ENCODE measurements around the gene FGF18. TPM values are rescaled to one million over a fixed set of nuclear protein-coding genes. Genes with fewer than 3 reads are reported as not detected.

Gene FGF18
- total RNA-seq, 1 donor from 2014 or later, result 1.2 TPM

DNA sequence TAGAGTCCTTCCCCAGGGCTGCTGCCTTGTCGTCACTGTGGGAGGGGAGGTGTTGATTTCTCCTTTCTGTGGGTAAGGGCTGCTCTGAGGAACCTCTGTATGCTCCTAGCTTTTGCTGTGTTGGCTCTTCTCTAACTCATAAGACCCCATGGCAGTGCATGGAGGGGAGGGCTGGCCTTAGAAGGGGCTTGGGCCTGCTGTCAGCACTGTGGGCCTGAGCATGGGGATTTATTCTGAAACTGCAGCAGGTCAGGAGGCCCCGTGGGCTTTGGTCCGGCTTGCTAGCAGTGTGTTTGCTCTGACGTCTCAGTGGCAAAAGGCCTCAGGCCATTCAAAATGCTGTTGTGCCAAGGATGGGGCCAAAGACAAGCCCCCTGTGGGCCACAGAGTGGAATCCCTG is 6.8 kb downstream of the FGF18 start:
- peaks cover 2% of the 10 kb centered on the region for H3K9me3 Mint-ChIP-seq (ENCODE audit: unreplicated experiment)
- H2AFZ ChIP-seq (ENCODE audit: low read depth, low read length), result no peak overlapping the region
- no peak overlapping the region for H3K27ac ChIP-seq (ENCODE audit: low read depth, low read length)
- no peak overlapping the region for H3K4me2 ChIP-seq (ENCODE audit: low read length)
- H3K9ac ChIP-seq (ENCODE audit: low read length), result no peak overlapping the region
- no peaks in the 10 kb centered on the region for H3K79me2 ChIP-seq (ENCODE audit: insufficient read depth, low read length)
- DNase-seq (ENCODE audit: low read depth) (no peak), FAIRE-seq (no peak)
- no peaks in the 10 kb centered on the region for H3K9me3 ChIP-seq (ENCODE audit: insufficient read depth, low read depth, low read length)
- no peak overlapping the region for H3K27ac Mint-ChIP-seq (ENCODE audit: unreplicated experiment)
- H3K36me3 Mint-ChIP-seq (ENCODE audit: low read depth, unreplicated experiment), result peaks cover 5% of the 10 kb centered on the region
- H3K27me3 Mint-ChIP-seq (ENCODE audit: low read depth, unreplicated experiment), result peaks cover 18% of the 10 kb centered on the region
- peaks cover 17% of the 10 kb centered on the region for H4K20me1 ChIP-seq (ENCODE audit: insufficient read depth, low read length)
- TF ChIP-seq, protein P1, sequence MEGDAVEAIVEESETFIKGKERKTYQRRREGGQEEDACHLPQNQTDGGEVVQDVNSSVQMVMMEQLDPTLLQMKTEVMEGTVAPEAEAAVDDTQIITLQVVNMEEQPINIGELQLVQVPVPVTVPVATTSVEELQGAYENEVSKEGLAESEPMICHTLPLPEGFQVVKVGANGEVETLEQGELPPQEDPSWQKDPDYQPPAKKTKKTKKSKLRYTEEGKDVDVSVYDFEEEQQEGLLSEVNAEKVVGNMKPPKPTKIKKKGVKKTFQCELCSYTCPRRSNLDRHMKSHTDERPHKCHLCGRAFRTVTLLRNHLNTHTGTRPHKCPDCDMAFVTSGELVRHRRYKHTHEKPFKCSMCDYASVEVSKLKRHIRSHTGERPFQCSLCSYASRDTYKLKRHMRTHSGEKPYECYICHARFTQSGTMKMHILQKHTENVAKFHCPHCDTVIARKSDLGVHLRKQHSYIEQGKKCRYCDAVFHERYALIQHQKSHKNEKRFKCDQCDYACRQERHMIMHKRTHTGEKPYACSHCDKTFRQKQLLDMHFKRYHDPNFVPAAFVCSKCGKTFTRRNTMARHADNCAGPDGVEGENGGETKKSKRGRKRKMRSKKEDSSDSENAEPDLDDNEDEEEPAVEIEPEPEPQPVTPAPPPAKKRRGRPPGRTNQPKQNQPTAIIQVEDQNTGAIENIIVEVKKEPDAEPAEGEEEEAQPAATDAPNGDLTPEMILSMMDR (IDR thresholded peaks at IDR 0.05; ENCODE audit: insufficient read depth, low read depth, low read length), result no peak
- TF ChIP-seq EZH2 (IDR thresholded peaks at IDR 0.05; ENCODE audit: insufficient read depth, low read length), result no peak
- no peaks in the 10 kb centered on the region for H3K4me1 ChIP-seq (ENCODE audit: insufficient read depth, low read length)
- H3K4me1 Mint-ChIP-seq (ENCODE audit: low read depth, unreplicated experiment), result no peaks in the 10 kb centered on the region
- no peak overlapping the region for H3K4me3 ChIP-seq (ENCODE audit: insufficient read depth, low read depth, low read length)
- H3K27me3 ChIP-seq (ENCODE audit: insufficient read depth, low read length), result peaks cover 8% of the 10 kb centered on the region
- no peaks in the 10 kb centered on the region for H3K36me3 ChIP-seq (ENCODE audit: insufficient read depth, low read length)
- H3K4me3 Mint-ChIP-seq (ENCODE audit: unreplicated experiment), result no peak overlapping the region

DNA sequence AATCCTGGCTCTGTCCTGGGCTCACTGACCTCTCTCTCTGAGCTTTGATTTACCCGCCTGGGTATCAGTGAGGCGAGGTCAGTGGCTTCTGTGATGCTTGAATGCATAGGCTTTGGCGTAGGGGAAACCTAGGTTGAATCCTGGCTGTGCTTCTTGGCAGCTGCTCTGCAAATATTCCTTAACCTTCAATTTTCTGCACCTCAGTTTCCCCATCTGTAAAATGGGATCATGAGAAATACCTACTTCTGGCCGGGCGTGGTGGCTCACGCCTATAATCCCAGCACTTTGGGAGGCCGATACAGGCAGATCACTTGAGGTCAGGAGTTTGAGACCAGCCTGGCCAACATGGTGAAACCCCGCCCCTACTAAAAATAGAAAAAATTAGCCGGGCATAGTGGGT is 7.2 kb downstream of the FGF18 start:
- Histone ChIP-seq H3K4me3 (ENCODE audit: insufficient read depth, low read depth, low read length) (no peak overlapping the region), H2AFZ (ENCODE audit: low read depth, low read length) (no peak overlapping the region), H3K9me3 (ENCODE audit: insufficient read depth, low read depth, low read length) (no peaks in the 10 kb centered on the region), H4K20me1 (ENCODE audit: insufficient read depth, low read length) (peaks cover 13% of the 10 kb centered on the region), H3K27me3 (ENCODE audit: insufficient read depth, low read length) (peaks cover 4% of the 10 kb centered on the region), H3K79me2 (ENCODE audit: insufficient read depth, low read length) (no peaks in the 10 kb centered on the region), H3K9ac (ENCODE audit: low read length) (no peak overlapping the region), H3K36me3 (ENCODE audit: insufficient read depth, low read length) (no peaks in the 10 kb centered on the region), H3K4me2 (ENCODE audit: low read length) (no peak overlapping the region), H3K27ac (ENCODE audit: low read depth, low read length) (no peak overlapping the region), H3K4me1 (ENCODE audit: insufficient read depth, low read length) (no peaks in the 10 kb centered on the region)
- no peak for FAIRE-seq
- H3K9me3 Mint-ChIP-seq (ENCODE audit: unreplicated experiment), result peaks cover 2% of the 10 kb centered on the region
- DNase-seq (ENCODE audit: low read depth), result no peak
- peaks cover 5% of the 10 kb centered on the region for H3K36me3 Mint-ChIP-seq (ENCODE audit: low read depth, unreplicated experiment)
- TF ChIP-seq, protein P1 (IDR thresholded peaks at IDR 0.05; ENCODE audit: insufficient read depth, low read depth, low read length), result no peak
- no peak for TF ChIP-seq EZH2 (IDR thresholded peaks at IDR 0.05; ENCODE audit: insufficient read depth, low read length)
- no peaks in the 10 kb centered on the region for H3K4me1 Mint-ChIP-seq (ENCODE audit: low read depth, unreplicated experiment)
- no peak overlapping the region for H3K27ac Mint-ChIP-seq (ENCODE audit: unreplicated experiment)
- no peak overlapping the region for H3K4me3 Mint-ChIP-seq (ENCODE audit: unreplicated experiment)
- H3K27me3 Mint-ChIP-seq (ENCODE audit: low read depth, unreplicated experiment), result peaks cover 18% of the 10 kb centered on the region

DNA sequence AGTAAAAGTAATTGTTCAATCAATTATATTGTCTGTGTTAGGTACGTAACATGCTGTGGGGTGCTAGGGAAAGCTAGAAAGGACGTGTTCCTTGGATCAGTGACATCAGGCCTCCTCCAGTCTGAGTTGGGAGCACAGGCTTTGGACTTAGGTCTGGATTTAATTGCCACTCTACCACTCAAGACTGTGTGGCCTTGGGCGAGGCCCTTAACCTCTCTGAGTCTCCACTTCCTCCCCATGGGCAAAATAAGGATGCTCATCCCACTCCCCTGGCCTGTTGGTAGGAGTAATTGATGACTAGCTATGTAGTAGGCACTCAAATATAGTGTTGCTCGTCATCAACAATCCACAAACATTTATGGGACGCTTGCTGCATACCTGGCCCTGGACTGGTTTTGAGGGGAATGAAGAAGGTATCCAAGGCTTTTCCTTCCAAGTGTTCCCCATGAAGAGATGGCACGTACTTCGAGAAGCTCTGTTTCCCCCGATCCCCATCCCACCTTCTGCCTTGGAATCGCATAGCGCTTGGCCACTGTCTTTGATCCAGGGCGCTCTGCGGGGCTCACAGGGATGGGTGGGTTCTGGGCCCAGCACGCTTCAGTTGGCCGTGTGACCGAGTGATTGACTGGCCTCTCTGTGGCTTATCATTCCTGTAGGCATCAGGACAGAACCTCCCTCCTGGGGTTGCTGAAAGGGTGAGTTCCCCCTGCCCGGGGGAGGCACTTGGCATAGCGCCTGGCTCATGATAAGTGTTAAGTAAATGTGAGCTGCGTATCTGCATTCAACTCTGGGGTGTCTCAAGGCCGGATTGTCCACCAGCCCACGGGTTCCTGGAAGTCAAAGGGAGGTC is 8.1 kb downstream of the FGF18 start:
- no peaks in the 10 kb centered on the region for H3K79me2 ChIP-seq (ENCODE audit: insufficient read depth, low read length)
- no peak overlapping the region for H2AFZ ChIP-seq (ENCODE audit: low read depth, low read length)
- DNase-seq (ENCODE audit: low read depth) (no peak), FAIRE-seq (no peak)
- H3K9me3 ChIP-seq (ENCODE audit: insufficient read depth, low read depth, low read length), result no peaks in the 10 kb centered on the region
- H3K9ac ChIP-seq (ENCODE audit: low read length), result no peak overlapping the region
- no peaks in the 10 kb centered on the region for H3K4me1 Mint-ChIP-seq (ENCODE audit: low read depth, unreplicated experiment)
- no peaks in the 10 kb centered on the region for H3K4me1 ChIP-seq (ENCODE audit: insufficient read depth, low read length)
- peaks cover 4% of the 10 kb centered on the region for H4K20me1 ChIP-seq (ENCODE audit: insufficient read depth, low read length)
- no peaks in the 10 kb centered on the region for H3K27me3 ChIP-seq (ENCODE audit: insufficient read depth, low read length)
- no peak overlapping the region for H3K4me2 ChIP-seq (ENCODE audit: low read length)
- H3K36me3 Mint-ChIP-seq (ENCODE audit: low read depth, unreplicated experiment), result peaks cover 5% of the 10 kb centered on the region
- no peak overlapping the region for H3K4me3 Mint-ChIP-seq (ENCODE audit: unreplicated experiment)
- H3K36me3 ChIP-seq (ENCODE audit: insufficient read depth, low read length), result no peaks in the 10 kb centered on the region
- H3K27me3 Mint-ChIP-seq (ENCODE audit: low read depth, unreplicated experiment), result peaks cover 13% of the 10 kb centered on the region
- H3K9me3 Mint-ChIP-seq (ENCODE audit: unreplicated experiment), result peaks cover 2% of the 10 kb centered on the region
- no peak overlapping the region for H3K27ac Mint-ChIP-seq (ENCODE audit: unreplicated experiment)
- TF ChIP-seq, protein P1 (IDR thresholded peaks at IDR 0.05; ENCODE audit: insufficient read depth, low read depth, low read length), result no peak
- no peak overlapping the region for H3K4me3 ChIP-seq (ENCODE audit: insufficient read depth, low read depth, low read length)
- no peak overlapping the region for H3K27ac ChIP-seq (ENCODE audit: low read depth, low read length)
